ENCODE measurements around the gene LRRN3. TPM values are rescaled to one million over a fixed set of nuclear protein-coding genes. Genes with fewer than 3 reads are reported as not detected.

LRRN3 gene
- total RNA-seq, 1 donor from 2014 or later, result not detected

DNA sequence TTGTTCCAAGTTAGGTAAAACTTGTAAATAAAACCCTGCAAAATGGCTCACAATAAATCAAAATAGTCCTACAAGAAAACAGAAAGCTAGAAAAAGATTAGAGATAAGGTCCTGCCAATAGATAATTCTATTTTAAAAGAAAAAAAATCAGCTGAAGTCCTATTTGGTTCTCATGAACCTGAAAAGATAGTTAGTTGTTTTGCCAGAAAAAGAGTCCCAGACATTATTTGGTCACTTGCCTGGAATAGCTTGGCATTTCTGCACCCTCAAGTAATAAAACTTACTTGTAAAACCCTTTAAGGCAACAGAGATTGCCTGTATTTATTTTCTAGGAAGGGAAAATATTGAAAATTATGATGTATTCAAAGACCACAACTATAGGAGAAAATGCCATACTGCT, 47.7 kb downstream of the LRRN3 start:
- FAIRE-seq (no peak), DNase-seq (ENCODE audit: low read depth) (no peak)
- no peak overlapping the region for H3K4me3 ChIP-seq (ENCODE audit: low read depth, low read length)
- H3K27me3 ChIP-seq (ENCODE audit: control insufficient read depth, insufficient read depth, low read length), result no peaks in the 10 kb centered on the region
- no peaks in the 10 kb centered on the region for H3K36me3 ChIP-seq (ENCODE audit: control insufficient read depth, insufficient read depth, low read length)
- TF ChIP-seq, protein P1, sequence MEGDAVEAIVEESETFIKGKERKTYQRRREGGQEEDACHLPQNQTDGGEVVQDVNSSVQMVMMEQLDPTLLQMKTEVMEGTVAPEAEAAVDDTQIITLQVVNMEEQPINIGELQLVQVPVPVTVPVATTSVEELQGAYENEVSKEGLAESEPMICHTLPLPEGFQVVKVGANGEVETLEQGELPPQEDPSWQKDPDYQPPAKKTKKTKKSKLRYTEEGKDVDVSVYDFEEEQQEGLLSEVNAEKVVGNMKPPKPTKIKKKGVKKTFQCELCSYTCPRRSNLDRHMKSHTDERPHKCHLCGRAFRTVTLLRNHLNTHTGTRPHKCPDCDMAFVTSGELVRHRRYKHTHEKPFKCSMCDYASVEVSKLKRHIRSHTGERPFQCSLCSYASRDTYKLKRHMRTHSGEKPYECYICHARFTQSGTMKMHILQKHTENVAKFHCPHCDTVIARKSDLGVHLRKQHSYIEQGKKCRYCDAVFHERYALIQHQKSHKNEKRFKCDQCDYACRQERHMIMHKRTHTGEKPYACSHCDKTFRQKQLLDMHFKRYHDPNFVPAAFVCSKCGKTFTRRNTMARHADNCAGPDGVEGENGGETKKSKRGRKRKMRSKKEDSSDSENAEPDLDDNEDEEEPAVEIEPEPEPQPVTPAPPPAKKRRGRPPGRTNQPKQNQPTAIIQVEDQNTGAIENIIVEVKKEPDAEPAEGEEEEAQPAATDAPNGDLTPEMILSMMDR (IDR thresholded peaks at IDR 0.05; ENCODE audit: insufficient read depth, low read length, severe bottlenecking), result no peak

DNA sequence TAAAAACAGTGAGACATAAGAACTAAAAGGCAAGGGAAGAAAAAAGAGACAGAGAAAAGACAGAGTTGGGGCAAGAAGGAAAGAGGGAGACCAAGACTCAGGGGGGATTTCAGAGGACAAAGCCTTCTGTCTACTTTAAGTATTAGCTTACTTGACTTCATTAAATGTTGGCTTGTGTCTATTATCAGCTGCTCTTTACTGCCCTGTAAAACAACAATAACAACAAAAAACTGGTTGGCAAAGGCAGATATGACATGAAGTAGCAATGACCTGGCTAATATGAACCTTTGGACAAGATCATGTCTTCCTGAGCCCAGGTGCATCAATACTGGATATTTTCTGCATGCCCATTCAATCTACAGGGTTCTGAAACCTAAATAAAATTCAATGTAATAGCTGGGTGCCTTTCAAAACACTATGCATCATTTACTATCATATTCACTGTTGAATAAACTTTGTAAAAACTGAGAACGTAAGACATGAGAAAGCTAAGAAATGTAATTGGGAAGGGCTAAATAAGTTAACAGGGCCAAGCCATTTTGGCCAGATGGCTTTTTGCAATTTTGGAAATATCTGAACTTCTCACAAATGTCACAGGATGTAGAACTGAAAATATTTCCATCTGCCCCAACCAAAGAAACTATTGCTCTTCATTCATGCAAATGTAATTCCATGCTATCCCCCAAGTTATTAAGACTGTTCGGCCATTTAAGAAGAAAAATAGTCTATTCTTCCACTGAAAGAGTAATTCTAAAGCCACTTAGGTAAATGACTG, 49.4 kb downstream of the LRRN3 start:
- Histone ChIP-seq H3K27me3 (ENCODE audit: control insufficient read depth, insufficient read depth, low read length) (no peaks in the 10 kb centered on the region), H3K4me3 (ENCODE audit: low read depth, low read length) (no peak overlapping the region), H3K36me3 (ENCODE audit: control insufficient read depth, insufficient read depth, low read length) (no peaks in the 10 kb centered on the region)
- no peak for DNase-seq (ENCODE audit: low read depth)
- FAIRE-seq, result no peak
- TF ChIP-seq, protein P1 (IDR thresholded peaks at IDR 0.05; ENCODE audit: insufficient read depth, low read length, severe bottlenecking), result no peak

DNA sequence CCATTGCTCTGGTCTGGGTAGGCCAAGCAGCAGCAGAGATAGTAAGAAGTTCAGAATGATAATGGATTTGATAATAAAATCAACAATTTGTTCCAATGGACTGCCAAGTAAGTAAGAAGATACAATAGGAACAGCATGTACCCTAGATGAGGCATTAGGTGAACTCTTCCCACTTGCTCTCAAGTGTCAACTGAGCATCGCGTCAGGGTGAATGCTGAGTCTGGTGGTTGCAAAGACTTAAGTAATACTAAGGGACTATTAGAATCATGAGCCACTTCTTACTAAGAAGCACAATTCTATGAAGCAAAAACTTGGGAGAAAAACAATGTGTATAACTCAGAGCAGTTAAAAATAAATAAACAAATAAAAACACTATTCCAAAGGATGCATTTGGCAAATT, 54.5 kb downstream of the LRRN3 start:
- H3K4me3 ChIP-seq (ENCODE audit: low read depth, low read length), result no peak overlapping the region

DNA sequence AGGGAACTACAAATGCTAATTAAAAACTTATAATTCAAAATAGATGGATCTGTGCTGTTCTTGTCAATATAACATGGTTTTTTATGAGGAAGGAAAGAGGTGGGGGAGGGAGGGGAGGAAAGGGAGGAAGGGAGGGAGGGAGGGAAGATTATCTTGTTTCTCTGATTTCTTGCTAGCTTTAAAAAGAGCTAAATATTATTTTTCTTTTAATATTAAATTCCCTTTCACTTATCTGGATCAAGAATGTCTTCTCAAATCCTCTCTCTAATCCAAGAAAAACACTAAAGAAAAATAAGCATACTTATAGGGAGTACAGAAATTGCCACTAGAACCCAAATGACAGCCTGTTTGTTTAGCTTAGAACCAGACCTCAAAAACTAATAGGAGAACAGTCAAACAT, 55.2 kb downstream of the LRRN3 start:
- H3K4me3 ChIP-seq (ENCODE audit: low read depth, low read length), result no peak overlapping the region
- FAIRE-seq, result no peak
- H3K27me3 ChIP-seq (ENCODE audit: control insufficient read depth, insufficient read depth, low read length), result no peaks in the 10 kb centered on the region
- no peaks in the 10 kb centered on the region for H3K36me3 ChIP-seq (ENCODE audit: control insufficient read depth, insufficient read depth, low read length)
- no peak for DNase-seq (ENCODE audit: low read depth)
- TF ChIP-seq, protein P1 (IDR thresholded peaks at IDR 0.05; ENCODE audit: insufficient read depth, low read length, severe bottlenecking), result no peak

More for the DNA sequence above, 54.5 kb downstream of the LRRN3 start:
- DNase-seq (ENCODE audit: low read depth) (no peak), FAIRE-seq (no peak)
- TF ChIP-seq, protein P1 (IDR thresholded peaks at IDR 0.05; ENCODE audit: insufficient read depth, low read length, severe bottlenecking), result no peak
- H3K36me3 ChIP-seq (ENCODE audit: control insufficient read depth, insufficient read depth, low read length), result no peaks in the 10 kb centered on the region
- no peaks in the 10 kb centered on the region for H3K27me3 ChIP-seq (ENCODE audit: control insufficient read depth, insufficient read depth, low read length)

DNA sequence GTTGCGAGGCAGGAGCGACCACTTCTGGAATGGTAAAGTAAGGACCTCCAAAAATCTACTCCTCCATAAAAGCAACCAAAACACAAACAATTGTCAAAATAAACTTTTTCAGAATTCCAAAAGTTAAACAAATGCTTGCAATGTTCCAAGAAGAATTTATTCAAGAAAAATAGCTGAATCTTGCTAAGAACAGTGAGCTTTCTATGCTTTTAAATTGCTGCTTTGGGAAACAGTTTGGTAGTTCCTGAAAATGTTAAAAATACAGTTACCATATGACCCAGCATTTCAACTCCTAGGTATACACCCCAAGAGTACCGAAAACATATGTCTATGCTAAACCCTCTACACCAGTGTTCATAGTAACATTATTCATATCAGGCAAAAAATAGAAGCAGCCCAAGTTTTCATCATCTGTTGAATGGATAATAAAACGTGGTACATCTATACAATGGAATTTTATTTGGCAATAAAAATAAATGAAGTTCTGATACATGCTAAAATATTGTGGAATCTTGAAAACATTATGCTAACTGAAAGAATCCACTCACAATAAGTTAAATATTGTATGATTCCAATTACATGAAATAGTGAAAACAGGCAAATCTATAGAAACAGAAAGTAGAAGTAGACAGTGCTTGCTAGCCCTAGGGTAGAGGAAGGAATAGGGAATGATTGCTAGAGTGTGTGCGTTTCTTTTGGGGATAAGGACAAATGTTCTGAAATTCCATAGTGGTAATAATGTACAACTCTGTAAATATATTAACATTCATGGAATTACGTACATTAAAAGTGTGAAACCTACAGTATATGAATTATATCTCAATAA, 57.0 kb downstream of the LRRN3 start:
- DNase-seq (ENCODE audit: low read depth) (no peak), FAIRE-seq (no peak)
- Histone ChIP-seq H3K36me3 (ENCODE audit: control insufficient read depth, insufficient read depth, low read length) (no peaks in the 10 kb centered on the region), H3K4me3 (ENCODE audit: low read depth, low read length) (no peak overlapping the region), H3K27me3 (ENCODE audit: control insufficient read depth, insufficient read depth, low read length) (no peaks in the 10 kb centered on the region)
- TF ChIP-seq, protein P1 (IDR thresholded peaks at IDR 0.05; ENCODE audit: insufficient read depth, low read length, severe bottlenecking), result no peak

Data from bronchial epithelial cell (primary cell).